ENCODE data around the gene TBC1D13. TPM values are rescaled to one million over a fixed set of nuclear protein-coding genes. Genes with fewer than 3 reads are reported as not detected.
"Not testable (repeated sequence)": the region's sequence is repeated elsewhere in the genome, so short reads cannot be mapped to it uniquely, and the experiment has no call there.

The TBC1D13 gene, protein sequence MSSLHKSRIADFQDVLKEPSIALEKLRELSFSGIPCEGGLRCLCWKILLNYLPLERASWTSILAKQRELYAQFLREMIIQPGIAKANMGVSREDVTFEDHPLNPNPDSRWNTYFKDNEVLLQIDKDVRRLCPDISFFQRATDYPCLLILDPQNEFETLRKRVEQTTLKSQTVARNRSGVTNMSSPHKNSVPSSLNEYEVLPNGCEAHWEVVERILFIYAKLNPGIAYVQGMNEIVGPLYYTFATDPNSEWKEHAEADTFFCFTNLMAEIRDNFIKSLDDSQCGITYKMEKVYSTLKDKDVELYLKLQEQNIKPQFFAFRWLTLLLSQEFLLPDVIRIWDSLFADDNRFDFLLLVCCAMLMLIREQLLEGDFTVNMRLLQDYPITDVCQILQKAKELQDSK
- total RNA-seq: 8.9 and 13.1 TPM in 2 replicates

- DNase-seq (ENCODE audit: low read depth in 2 of 2): peak; percentile 84 to 91
Measured at GRCh38 chr9:128786681-128787601, at the start of gene TBC1D13. TBC1D13 (plus strand) TSS chr9:128787253; CDS start chr9:128787354, 101 bp downstream.

- DNase-seq (ENCODE audit: low read depth in 2 of 2): no peak
Measured at GRCh38 chr9:128742401-128742800, 44.7 kb upstream of the TBC1D13 start.

GRCh38 chr9:128743421-128743820, 43.6 kb upstream of the TBC1D13 start:
- DNase-seq (ENCODE audit: low read depth in 2 of 2): no peak

DNA sequence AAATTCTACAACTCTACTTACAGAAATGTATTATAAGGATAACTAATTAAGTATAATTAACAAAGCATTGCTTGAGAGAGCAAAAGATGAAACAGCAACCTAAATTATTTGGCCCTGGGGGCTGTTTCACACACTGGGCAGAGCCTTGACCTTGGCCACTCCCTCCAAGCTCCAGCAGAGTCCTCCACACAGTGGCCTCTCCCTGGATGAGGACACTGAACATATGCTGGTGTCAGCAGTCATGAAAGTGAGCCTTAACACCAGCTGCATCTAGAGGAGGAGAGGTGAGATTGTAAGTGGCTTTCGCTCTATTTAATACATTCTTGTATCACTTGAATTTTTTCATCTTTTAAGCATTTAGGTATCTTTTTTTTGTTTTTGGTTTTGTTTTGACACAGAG, 39.8 kb upstream of the TBC1D13 start:
- no peak for DNase-seq (ENCODE audit: low read depth in 2 of 2)

GRCh38 chr9:128750926-128751595, 36.0 kb upstream of the TBC1D13 start:
- DNase-seq (ENCODE audit: low read depth in 2 of 2): no peak

DNA sequence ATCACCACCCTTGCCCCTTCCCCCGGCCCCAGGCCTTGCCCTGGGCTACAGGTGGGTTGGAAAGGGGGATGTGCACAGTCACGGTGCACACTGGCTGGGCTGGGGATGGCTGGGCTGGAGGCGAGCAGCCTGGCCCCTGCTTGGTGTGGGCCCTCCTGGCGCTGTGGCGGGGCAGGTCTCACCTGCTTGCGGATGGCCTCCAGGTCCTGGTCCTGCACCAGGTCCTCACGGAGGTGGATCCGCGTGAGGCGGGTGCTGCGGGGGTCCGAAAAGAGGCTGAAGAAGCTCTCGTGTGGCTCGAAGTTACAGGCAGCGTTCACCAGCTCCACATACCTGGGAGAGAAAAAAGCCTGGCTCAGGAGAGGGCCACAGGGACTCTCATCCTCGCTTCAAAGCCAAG, 33.4 kb upstream of the TBC1D13 start:
- no peak for DNase-seq (ENCODE audit: low read depth in 2 of 2)

DNA sequence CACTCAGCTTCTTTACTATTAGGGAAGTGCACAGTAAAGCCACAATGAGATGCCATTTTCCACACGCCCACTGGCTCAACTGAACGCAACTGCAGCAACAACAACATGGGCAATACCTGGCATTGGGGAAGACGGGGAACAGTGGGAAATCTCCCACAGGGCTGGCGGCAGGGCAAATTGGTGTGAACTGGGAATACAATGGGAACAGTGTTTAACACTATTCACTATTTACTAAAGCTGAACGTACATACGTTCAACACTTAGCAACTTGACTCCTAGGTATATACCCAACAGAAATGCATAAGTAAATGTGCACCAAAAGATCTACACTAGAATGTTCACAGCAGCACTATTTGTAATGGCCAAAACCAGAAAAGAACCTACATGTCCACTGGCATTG, 29.5 kb upstream of the TBC1D13 start:
- no peak for DNase-seq (ENCODE audit: low read depth in 2 of 2)

- DNase-seq (ENCODE audit: low read depth in 2 of 2): no peak
Measured at GRCh38 chr9:128762671-128763449, 24.2 kb upstream of the TBC1D13 start.

GRCh38 chr9:128764361-128764760, 22.7 kb upstream of the TBC1D13 start:
- no peak for DNase-seq (ENCODE audit: low read depth in 2 of 2)

GRCh38 chr9:128765499-128765898, 21.6 kb upstream of the TBC1D13 start:
- DNase-seq (ENCODE audit: low read depth in 2 of 2): no peak

GRCh38 chr9:128768606-128769005, 18.4 kb upstream of the TBC1D13 start:
- no peak for DNase-seq (ENCODE audit: low read depth in 2 of 2)

DNA sequence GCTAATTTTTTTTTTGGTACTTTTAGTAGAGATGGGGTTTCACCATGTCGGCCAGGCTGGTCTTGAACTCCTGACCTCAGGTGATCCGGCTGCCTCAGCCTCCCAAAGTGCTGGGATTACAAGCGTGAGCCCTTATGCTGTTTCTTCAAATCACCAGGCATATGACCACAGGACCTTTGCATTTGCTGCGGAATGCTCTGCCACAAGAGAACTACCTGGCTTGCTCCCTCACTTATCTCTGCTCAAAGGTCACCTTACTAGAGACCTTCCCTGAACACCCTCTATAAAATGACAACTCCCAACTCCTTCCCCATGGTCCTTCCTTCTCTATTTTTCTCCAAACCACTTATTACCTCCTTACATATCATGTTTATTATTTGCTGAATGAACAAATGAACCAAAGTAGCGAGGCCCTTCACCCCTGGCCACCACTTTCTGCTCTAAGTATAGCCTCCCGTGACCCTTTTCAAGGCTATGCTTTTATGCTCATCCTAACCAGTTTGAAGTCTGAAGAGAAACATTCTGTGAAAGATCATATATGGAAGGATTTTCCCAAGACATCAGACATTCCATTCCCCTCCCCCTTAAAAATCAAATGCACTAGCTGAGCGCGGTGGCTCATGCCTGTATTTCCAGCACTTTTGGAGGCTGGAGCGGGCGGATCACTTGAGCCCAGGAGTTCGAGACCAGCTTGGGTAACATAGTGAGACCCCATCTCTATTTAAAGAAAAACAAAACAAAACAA, 16.6 kb upstream of the TBC1D13 start:
- no peak for DNase-seq (ENCODE audit: low read depth in 2 of 2)

DNA sequence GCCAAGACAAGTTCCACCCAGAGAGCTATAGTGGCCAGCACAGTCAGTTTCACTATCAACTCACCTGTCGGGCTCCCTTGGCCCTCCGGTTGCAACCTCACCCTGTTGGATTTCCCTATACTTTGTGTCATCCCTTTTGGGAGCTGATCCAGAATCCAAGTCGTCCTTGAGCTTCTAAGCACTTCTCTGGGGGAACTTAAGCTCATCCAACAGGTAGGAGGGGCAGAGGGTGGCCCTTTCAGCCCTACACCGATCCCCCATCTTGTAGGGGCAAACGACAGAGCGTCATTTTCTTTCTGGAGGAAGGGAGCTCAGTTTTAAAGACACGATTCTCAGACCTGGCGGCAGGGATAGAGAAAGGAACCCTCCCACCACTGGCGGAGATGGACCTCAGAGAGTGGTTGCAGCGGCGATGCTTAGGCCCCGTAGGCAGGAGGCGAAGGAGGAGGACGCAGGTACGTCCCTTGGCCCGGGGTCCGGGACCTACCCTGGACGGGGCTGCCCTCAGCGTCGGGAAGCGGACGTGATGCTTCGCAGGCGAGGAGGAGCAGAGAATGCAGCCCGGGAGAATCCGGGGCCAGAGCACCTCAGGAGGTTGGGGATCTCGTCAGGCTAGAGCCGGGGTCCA, 15.8 kb upstream of the TBC1D13 start:
- DNase-seq (ENCODE audit: low read depth in 2 of 2): peak; percentile 39 to 47

GRCh38 chr9:128771745-128772519, 15.1 kb upstream of the TBC1D13 start, which contains the start of gene ZER1:
ZER1 (minus strand) TSS chr9:128771927; CDS start chr9:128755565, 16,362 bp downstream.
- peak; percentile 91 for DNase-seq (ENCODE audit: low read depth in 2 of 2)

DNA sequence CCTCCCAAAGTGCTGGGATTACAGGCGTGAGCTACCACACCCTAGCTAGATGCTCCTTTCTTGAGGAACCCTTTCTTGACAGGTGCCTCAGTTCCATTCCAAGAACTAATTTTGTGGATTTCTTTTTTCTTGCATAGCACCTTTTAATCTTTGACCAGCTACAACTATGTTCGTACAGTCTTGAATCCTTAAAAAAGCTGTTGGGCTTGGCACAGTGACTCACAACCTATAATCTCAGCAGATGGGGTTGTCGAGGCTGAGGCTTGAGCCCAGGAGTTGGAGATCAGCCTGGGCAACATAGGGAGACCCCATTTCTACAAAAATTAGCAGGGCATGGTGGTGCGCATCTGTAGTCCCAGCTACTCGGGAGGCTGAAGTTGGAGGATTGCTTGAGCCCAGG, 14.0 kb upstream of the TBC1D13 start:
- DNase-seq (ENCODE audit: low read depth in 2 of 2): no peak

DNA sequence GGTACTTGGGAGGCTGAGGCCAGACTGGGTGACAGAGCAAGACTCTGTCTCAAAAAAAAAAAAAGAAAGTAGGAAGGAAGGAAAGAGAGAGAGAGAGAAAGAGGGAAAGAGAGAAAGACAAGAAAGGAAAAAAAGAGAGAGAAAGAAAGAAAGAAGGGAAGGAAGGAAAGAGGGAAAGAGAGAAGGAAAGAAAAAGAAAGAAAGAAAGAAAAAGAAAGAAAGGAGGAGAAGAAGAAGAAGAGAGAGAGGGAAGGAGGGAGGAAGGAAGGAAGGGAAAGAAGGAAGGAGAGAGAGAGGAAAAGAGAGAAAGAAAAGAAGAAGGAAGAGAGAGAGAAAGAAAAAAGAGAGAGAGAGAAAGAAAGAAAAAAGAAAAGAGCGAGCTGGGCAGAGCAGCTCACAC, 12.2 kb upstream of the TBC1D13 start:
- DNase-seq (ENCODE audit: low read depth in 2 of 2): no peak

DNA sequence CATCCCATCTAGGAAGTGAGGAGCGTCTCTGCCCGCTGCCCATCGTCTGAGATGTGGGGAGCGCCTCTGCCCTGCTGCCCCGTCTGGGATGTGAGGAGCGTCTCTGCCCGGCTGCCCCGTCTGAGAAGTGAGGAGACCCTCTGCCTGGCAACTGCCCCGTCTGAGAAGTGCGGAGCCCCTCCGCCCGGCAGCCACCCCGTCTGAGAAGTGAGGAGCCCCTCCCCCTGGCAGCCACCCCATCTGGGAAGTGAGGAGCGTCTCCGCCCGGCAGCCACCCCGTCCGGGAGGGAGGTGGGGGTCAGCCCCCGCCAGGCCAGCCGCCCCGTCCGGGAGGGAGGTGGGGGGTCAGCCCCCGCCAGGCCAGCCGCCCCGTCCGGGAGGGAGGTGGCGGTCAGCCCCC, 7.0 kb upstream of the TBC1D13 start:
- not testable (repeated sequence) for DNase-seq (ENCODE audit: low read depth in 2 of 2)

DNA sequence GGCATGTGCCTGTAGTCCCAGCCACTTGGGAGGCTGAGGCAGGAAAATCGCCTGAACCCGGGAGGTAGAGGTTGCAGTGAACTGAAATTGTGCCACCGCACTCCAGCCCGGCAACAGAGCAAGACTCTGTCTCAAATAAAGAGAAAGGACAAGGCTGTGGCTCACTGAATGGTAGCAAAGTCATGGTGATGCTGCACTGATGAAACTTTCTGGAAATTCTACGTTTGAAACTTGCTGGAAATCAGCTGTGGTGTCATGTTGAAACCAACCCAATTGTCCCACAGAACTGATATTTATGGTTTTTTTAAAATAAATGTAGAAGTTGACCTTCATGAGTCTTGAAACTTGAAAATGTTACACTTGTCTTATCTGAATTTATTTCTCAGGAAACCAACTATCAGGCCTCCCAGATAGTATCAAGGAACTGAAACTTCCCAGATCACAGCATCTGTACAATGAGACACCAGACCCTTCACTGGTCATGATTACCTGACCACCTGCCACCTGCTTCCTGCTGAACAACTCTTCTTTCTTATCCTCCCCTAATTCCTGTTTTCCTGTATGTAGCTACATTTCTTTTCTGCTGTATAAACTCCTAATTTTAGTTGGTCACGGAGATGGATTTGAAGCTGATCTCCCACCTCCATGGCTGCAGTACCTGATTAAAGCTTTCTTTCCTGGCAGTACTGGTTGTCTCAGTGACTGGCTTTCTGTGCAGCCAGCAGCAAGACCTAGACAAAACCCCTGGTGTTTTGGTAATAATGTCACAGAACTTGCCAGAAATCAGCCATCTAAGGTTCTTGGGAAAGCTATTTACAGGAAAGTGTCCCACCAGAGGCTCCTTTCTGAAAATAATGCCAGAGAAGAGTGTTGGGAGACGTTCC, 5.6 kb upstream of the TBC1D13 start:
- no peak for DNase-seq (ENCODE audit: low read depth in 2 of 2)
